PC-9 (cell line): ENCODE results near the gene TRA2B. TPM values are rescaled to one million over a fixed set of nuclear protein-coding genes. Genes with fewer than 3 reads are reported as not detected.

Source experiments
- BruUV-seq: library from RNA; stranded (reverse); fragments of 400-500 nt; replicated peaks from 2 replicates; lab custom pipeline; 2021; lab: Mats Ljungman, UMichigan
- CTCF ChIA-PET: fragments of 300-600 bp; sonication (Branson Sonifier 250); formaldehyde crosslinking; loops from one replicate; lab custom pipeline; 2022; ENCODE audit warnings: antibody characterized with exemption; lab: Charles Lee
- POLR2A ChIA-PET: fragments of 300-600 bp; sonication (Branson Sonifier 250); formaldehyde crosslinking; loops from one replicate; lab custom pipeline; 2022; ENCODE audit warnings: antibody characterized with exemption; ENCODE audit not compliant: unreplicated experiment; lab: Charles Lee
- DNase-seq, 2 experiments: peaks; one replicate each; pipeline versions ENCODE4 v3.0.0 to v3.0.0-alpha.2; 2015 to 2022; ENCODE audit warnings: mixed read lengths in 1 of 2
- H2AFZ ChIP-seq: fragments of 200-600 bp; sonication (generic); 2 replicates; pipeline ENCODE4 v1.8.1; 2017; ENCODE audit warnings: antibody characterized with exemption
- H3F3A ChIP-seq: fragments of 200-600 bp; sonication (generic); 2 replicates; pipeline ENCODE4 v1.8.1; 2017; ENCODE audit warnings: antibody characterized with exemption, mild to moderate bottlenecking, low read depth; ENCODE audit not compliant: insufficient read depth
- H3K27ac ChIP-seq: fragments of 200-600 bp; sonication (generic); 2 replicates; pipeline ENCODE4 v1.6.1; 2016; ENCODE audit warnings: mixed run types
- H3K27me3 ChIP-seq: fragments of 200-600 bp; sonication (generic); 2 replicates; pipeline ENCODE4 v1.6.1; 2016; ENCODE audit warnings: low read depth, mixed run types; ENCODE audit not compliant: insufficient read depth
- H3K36me3 ChIP-seq: fragments of 200-600 bp; sonication (generic); 2 replicates; pipeline ENCODE4 v1.6.1; 2016; ENCODE audit warnings: low read depth, mixed run types
- H3K4me1 ChIP-seq: fragments of 200-600 bp; sonication (generic); replicated peaks from 2 replicates; pipeline ENCODE4 v1.6.1; 2016; ENCODE audit warnings: mixed run types; ENCODE audit not compliant: insufficient read depth
- H3K4me2 ChIP-seq: fragments of 200-600 bp; sonication (generic); 2 replicates; pipeline ENCODE4 v1.6.1; 2017; ENCODE audit warnings: mixed run types
- H3K4me3 ChIP-seq: fragments of 200-600 bp; sonication (generic); 2 replicates; pipeline ENCODE4 v1.6.1; 2016; ENCODE audit warnings: mixed run types
- H3K79me2 ChIP-seq: fragments of 200-600 bp; sonication (generic); 2 replicates; pipeline ENCODE4 v1.6.1; 2017; ENCODE audit warnings: low read depth, mixed run types
- H3K9me2 ChIP-seq: fragments of 200-600 bp; sonication (generic); 2 replicates; pipeline ENCODE4 v1.8.1; 2017; ENCODE audit warnings: mild to moderate bottlenecking; ENCODE audit not compliant: insufficient read depth
- H3K9me3 ChIP-seq: fragments of 200-600 bp; sonication (generic); 2 replicates; pipeline ENCODE4 v1.8.1; 2016; ENCODE audit warnings: low read depth; ENCODE audit not compliant: insufficient read depth
- H4K20me1 ChIP-seq: fragments of 200-600 bp; sonication (generic); 2 replicates; pipeline ENCODE4 v1.8.1; 2017; ENCODE audit not compliant: insufficient read depth
- EZH2 ChIP-seq: fragments of 200-600 bp; sonication (generic); IDR thresholded peaks from 2 replicates; pipeline ENCODE4 v1.8.0; 2017; ENCODE audit warnings: antibody characterized with exemption, low read depth
- intact Hi-C: fragments of 100-400 bp; cut with micrococcal nuclease; formaldehyde crosslinking; loops from one replicate; pipeline ENCODE4 v1.10.0; 2022; ENCODE audit not compliant: unreplicated experiment
- total RNA-seq: library from RNA; stranded (reverse); gene quantifications from 2 replicates; pipeline ENCODE4 v1.2.3, GENCODE V29; 2021
- TF ChIP-seq, protein P1 (sequence below): fragments of 200-600 bp; sonication (generic); conservative IDR thresholded peaks from 2 replicates; pipeline ENCODE4 v1.6.1; 2017; ENCODE audit warnings: mixed run types, antibody characterized with exemption, mild to moderate bottlenecking, moderate library complexity

TRA2B gene
- total RNA-seq, 1 experiment from 2014 or later: 158 TPM

GRCh38 chr3:185968168-185968567 lies 30.4 kb upstream of the TRA2B start:
- CTCF ChIA-PET: interaction anchor here (0.8 to 1.0 kb wide), 2 partner anchors 9 to 308 kb away, joined by 3 to 5 read pairs; no protein-coding TSS in a partner anchor
- H3K36me3 ChIP-seq: peaks cover 76% of the 10 kb centered on the region
- DNase-seq: no peak
- no peak overlapping the region for H3K4me2 ChIP-seq
- no peak overlapping the region for H2AFZ ChIP-seq
- no peak for TF ChIP-seq EZH2
- TF ChIP-seq, protein P1, sequence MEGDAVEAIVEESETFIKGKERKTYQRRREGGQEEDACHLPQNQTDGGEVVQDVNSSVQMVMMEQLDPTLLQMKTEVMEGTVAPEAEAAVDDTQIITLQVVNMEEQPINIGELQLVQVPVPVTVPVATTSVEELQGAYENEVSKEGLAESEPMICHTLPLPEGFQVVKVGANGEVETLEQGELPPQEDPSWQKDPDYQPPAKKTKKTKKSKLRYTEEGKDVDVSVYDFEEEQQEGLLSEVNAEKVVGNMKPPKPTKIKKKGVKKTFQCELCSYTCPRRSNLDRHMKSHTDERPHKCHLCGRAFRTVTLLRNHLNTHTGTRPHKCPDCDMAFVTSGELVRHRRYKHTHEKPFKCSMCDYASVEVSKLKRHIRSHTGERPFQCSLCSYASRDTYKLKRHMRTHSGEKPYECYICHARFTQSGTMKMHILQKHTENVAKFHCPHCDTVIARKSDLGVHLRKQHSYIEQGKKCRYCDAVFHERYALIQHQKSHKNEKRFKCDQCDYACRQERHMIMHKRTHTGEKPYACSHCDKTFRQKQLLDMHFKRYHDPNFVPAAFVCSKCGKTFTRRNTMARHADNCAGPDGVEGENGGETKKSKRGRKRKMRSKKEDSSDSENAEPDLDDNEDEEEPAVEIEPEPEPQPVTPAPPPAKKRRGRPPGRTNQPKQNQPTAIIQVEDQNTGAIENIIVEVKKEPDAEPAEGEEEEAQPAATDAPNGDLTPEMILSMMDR: no peak
- H3K9me3 ChIP-seq: no peaks in the 10 kb centered on the region
- H3K27me3 ChIP-seq: no peaks in the 10 kb centered on the region
- POLR2A ChIA-PET: interaction anchor here (0.7 kb wide), 1 partner anchor 190 kb away, joined by 5 read pairs; no protein-coding TSS in a partner anchor
- H3K4me3 ChIP-seq: no peak overlapping the region
- H3K9me2 ChIP-seq: no peaks in the 10 kb centered on the region
- H4K20me1 ChIP-seq: peaks cover 90% of the 10 kb centered on the region
- intact Hi-C loops: no loop called here
- H3K27ac ChIP-seq: no peak overlapping the region
- H3F3A ChIP-seq: peaks cover 52% of the 10 kb centered on the region
- H3K79me2 ChIP-seq: peaks cover 85% of the 10 kb centered on the region
- no TSS peak for BruUV-seq
- peaks cover 26% of the 10 kb centered on the region for H3K4me1 ChIP-seq

DNA sequence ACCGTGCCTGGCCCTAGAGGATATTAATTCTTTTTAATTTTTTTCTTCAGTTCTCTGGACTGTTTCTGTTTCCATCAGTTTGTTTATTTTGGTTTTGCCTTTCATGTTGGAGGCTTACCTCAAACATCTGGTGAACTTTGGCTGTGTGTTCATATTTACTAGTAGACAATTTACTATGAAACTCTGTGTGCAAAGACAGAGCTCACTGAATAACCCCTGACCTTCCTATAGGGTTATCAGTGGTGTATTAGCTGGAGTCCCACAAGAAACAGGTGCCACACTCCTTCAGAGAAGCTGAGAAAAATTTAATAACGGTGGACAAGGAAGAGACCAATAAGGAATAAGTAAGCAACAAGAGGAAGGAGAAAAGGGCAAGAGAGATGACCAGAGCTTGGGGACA lies 28.8 kb upstream of the TRA2B start:
- no peak for DNase-seq
- Histone ChIP-seq H3K36me3 (peaks cover 78% of the 10 kb centered on the region), H3K4me2 (no peak overlapping the region), H2AFZ (no peak overlapping the region), H4K20me1 (peaks cover 91% of the 10 kb centered on the region), H3K4me3 (no peak overlapping the region), H3K9me2 (no peaks in the 10 kb centered on the region), H3F3A (peaks cover 44% of the 10 kb centered on the region), H3K27ac (no peak overlapping the region), H3K27me3 (no peaks in the 10 kb centered on the region), H3K9me3 (no peaks in the 10 kb centered on the region), H3K4me1 (peaks cover 41% of the 10 kb centered on the region), H3K79me2 (peaks cover 89% of the 10 kb centered on the region)
- TF ChIP-seq, protein P1: no peak
- TF ChIP-seq EZH2: no peak
- CTCF ChIA-PET: interaction anchor here (0.7 to 2.2 kb wide), 2 partner anchors 23 to 1035 kb away, joined by 3 to 9 read pairs; no protein-coding TSS in a partner anchor
- BruUV-seq: no TSS peak
- intact Hi-C loops: no loop called here
- POLR2A ChIA-PET: interaction anchor here (0.7 kb wide), 2 partner anchors 175 to 604 kb away, joined by 4 read pairs; partner anchors contain the start of gene DNAJB11

- peak overlapping the region; percentile 51; the same call in 1 of the 2 replicates for H3K4me2 ChIP-seq
- H4K20me1 ChIP-seq: peaks cover 91% of the 10 kb centered on the region
- peaks cover 39% of the 10 kb centered on the region for H3F3A ChIP-seq
- no TSS peak for BruUV-seq
- peaks cover 79% of the 10 kb centered on the region for H3K36me3 ChIP-seq
- CTCF ChIA-PET: interaction anchor here (2.4 kb wide), 1 partner anchor 22 kb away, joined by 5 read pairs; no protein-coding TSS in a partner anchor
- H3K27ac ChIP-seq: no peak overlapping the region
- peaks cover 94% of the 10 kb centered on the region for H3K79me2 ChIP-seq
- H3K9me2 ChIP-seq: no peaks in the 10 kb centered on the region
- H3K4me3 ChIP-seq: 0 out of 2 replicates have a peak overlapping the region, but pooled peaks have one; percentile 22
- DNase-seq: no peak
- intact Hi-C loops: no loop called here
- H3K9me3 ChIP-seq: no peaks in the 10 kb centered on the region
- no peaks in the 10 kb centered on the region for H3K27me3 ChIP-seq
- POLR2A ChIA-PET: interaction anchor here (0.6 to 0.7 kb wide), 2 partner anchors 41 to 101 kb away, joined by 3 read pairs; no protein-coding TSS in a partner anchor
- no peak for TF ChIP-seq EZH2
- TF ChIP-seq, protein P1: no peak
- no peak overlapping the region for H2AFZ ChIP-seq
- H3K4me1 ChIP-seq: peaks cover 49% of the 10 kb centered on the region
Measured at GRCh38 chr3:185965496-185965895, 27.7 kb upstream of the TRA2B start.
